Mesenchymal stem cell (in vitro differentiated cells and primary cell): ENCODE measurements around the gene CCL21.

Experiments
- DNase-seq: peaks from one replicate; pipeline ENCODE4 v3.0.0-alpha.2; 2013
- H2AFZ ChIP-seq: one replicate; pipeline ENCODE4 v1.6.1; 2013; ENCODE audit warnings: low read depth, mild to moderate bottlenecking, control low read depth, inconsistent platforms, low read length, moderate library complexity
- H2AK5ac ChIP-seq: 2 replicates; pipeline ENCODE4 v1.6.1; 2013; ENCODE audit warnings: low read length, moderate library complexity, mild to moderate bottlenecking, inconsistent platforms; ENCODE audit not compliant: severe bottlenecking
- H2BK120ac ChIP-seq: one replicate; pipeline ENCODE4 v1.6.1; 2013; ENCODE audit warnings: low read depth, mild to moderate bottlenecking, inconsistent platforms, low read length, moderate library complexity
- H2BK12ac ChIP-seq, 2 experiments: one replicate each; pipeline ENCODE4 v1.6.1; 2013; ENCODE audit warnings: inconsistent platforms in 2 of 2, low read length in 2 of 2, mild to moderate bottlenecking in 2 of 2, moderate library complexity in 2 of 2, control low read depth in 1 of 2
- H2BK15ac ChIP-seq: one replicate; pipeline ENCODE4 v1.6.1; 2013; ENCODE audit warnings: mild to moderate bottlenecking, low read depth, inconsistent platforms; ENCODE audit not compliant: poor library complexity, severe bottlenecking
- H2BK5ac ChIP-seq: 2 replicates; pipeline ENCODE4 v1.6.1; 2013; ENCODE audit warnings: low read depth, mild to moderate bottlenecking, low read length, control low read depth, inconsistent platforms; ENCODE audit not compliant: poor library complexity, severe bottlenecking
- H3K14ac ChIP-seq, 2 experiments: one replicate each; pipeline ENCODE4 v1.6.1; 2013; ENCODE audit warnings: inconsistent platforms in 2 of 2, low read length in 2 of 2, control low read depth in 1 of 2, mild to moderate bottlenecking in 1 of 2, moderate library complexity in 1 of 2
- H3K18ac ChIP-seq, 2 experiments: one replicate each; pipeline ENCODE4 v1.6.1; 2013; ENCODE audit warnings: inconsistent platforms in 2 of 2, low read length in 2 of 2, control low read depth in 1 of 2, low read depth in 1 of 2, mild to moderate bottlenecking in 1 of 2
- H3K23ac ChIP-seq, 2 experiments: one replicate each; pipeline ENCODE4 v1.6.1; 2013; ENCODE audit warnings: inconsistent platforms in 2 of 2, low read length in 2 of 2, mild to moderate bottlenecking in 2 of 2, moderate library complexity in 2 of 2, control low read depth in 1 of 2
- H3K27ac ChIP-seq: 2 replicates; pipeline ENCODE4 v1.5.1; 2013; ENCODE audit warnings: mild to moderate bottlenecking, moderate library complexity, low read length, control low read depth, inconsistent platforms; ENCODE audit not compliant: poor library complexity, severe bottlenecking
- H3K27me3 ChIP-seq, 2 experiments: 2 replicates each; pipeline versions ENCODE4 v1.6.1 to v1.7.0; 2013; ENCODE audit warnings: low read length in 2 of 2, mild to moderate bottlenecking in 2 of 2, moderate library complexity in 2 of 2, control low read depth in 1 of 2, inconsistent platforms in 1 of 2; ENCODE audit not compliant: control insufficient read depth in 1 of 2, insufficient read depth in 1 of 2
- H3K36me3 ChIP-seq, 2 experiments: 2 replicates each; pipeline versions ENCODE4 v1.6.1 to v1.7.0; 2013; ENCODE audit warnings: low read length in 2 of 2, control low read depth in 1 of 2, inconsistent platforms in 1 of 2, low read depth in 1 of 2, mild to moderate bottlenecking in 1 of 2; ENCODE audit not compliant: insufficient read depth in 2 of 2, control insufficient read depth in 1 of 2
- H3K4ac ChIP-seq, 2 experiments: one replicate each; pipeline ENCODE4 v1.6.1; 2013; ENCODE audit warnings: inconsistent platforms in 2 of 2, low read length in 2 of 2, mild to moderate bottlenecking in 2 of 2, moderate library complexity in 2 of 2, control low read depth in 1 of 2, low read depth in 1 of 2
- H3K4me1 ChIP-seq: 2 replicates; pipeline ENCODE4 v1.6.1; 2013; ENCODE audit warnings: low read depth, low read length, control low read depth; ENCODE audit not compliant: control insufficient read depth, insufficient read depth
- H3K4me2 ChIP-seq: 2 replicates; pipeline ENCODE4 v1.6.1; 2013; ENCODE audit warnings: low read length, mild to moderate bottlenecking, inconsistent platforms; ENCODE audit not compliant: poor library complexity, severe bottlenecking
- H3K4me3 ChIP-seq, 2 experiments: 2 replicates each; pipeline versions ENCODE4 v1.5.1 to v1.7.0; 2013; ENCODE audit warnings: low read length in 2 of 2, mild to moderate bottlenecking in 2 of 2, control low read depth in 1 of 2, low read depth in 1 of 2; ENCODE audit not compliant: insufficient read depth in 1 of 2
- H3K79me1 ChIP-seq: replicated peaks from 2 replicates; pipeline ENCODE4 v1.6.1; 2013; ENCODE audit warnings: mild to moderate bottlenecking, control low read depth, low read length, inconsistent platforms; ENCODE audit not compliant: poor library complexity, severe bottlenecking
- H3K9ac ChIP-seq: 2 replicates; pipeline ENCODE4 v1.7.0; 2013; ENCODE audit warnings: mild to moderate bottlenecking, low read length, moderate library complexity
- H3K9me3 ChIP-seq: 2 replicates; pipeline ENCODE4 v1.7.0; 2013; ENCODE audit warnings: mild to moderate bottlenecking, low read length; ENCODE audit not compliant: control insufficient read depth
- H4K8ac ChIP-seq: one replicate; pipeline ENCODE4 v1.6.1; 2013; ENCODE audit warnings: inconsistent platforms, mild to moderate bottlenecking, low read length, moderate library complexity
- H4K91ac ChIP-seq: one replicate; pipeline ENCODE4 v1.6.1; 2013; ENCODE audit warnings: mild to moderate bottlenecking, low read length, inconsistent platforms
- WGBS: methylation state at CpG from one replicate; pipeline ENCODE4 v1.1.7; 2013; ENCODE audit warnings: mixed read lengths; 5-methylcytosine and 5-hydroxymethylcytosine counted together

The CCL21 gene

DNA sequence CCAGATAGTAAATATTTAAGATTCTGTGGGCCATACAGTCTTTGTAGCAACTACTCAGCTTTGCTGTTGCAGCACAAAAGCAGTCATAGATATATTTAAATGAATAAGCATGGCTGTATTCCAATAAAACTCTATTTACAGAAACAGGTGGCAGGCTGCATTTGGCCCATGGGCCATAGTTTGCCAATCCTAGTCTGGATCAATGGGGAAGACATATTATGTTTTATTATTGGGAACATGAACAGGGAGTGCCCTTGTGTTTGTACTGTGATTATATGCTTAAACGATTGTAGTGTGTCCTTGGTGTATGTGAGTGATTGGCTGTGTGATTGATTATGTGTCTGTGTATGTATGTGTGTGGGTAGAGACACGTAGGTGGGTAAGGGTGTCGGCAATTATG lies 35.5 kb downstream of the CCL21 start:
- no peak overlapping the region for H3K23ac ChIP-seq
- 72% methylated on average over 3 of the region's 3 CpGs for WGBS

DNA sequence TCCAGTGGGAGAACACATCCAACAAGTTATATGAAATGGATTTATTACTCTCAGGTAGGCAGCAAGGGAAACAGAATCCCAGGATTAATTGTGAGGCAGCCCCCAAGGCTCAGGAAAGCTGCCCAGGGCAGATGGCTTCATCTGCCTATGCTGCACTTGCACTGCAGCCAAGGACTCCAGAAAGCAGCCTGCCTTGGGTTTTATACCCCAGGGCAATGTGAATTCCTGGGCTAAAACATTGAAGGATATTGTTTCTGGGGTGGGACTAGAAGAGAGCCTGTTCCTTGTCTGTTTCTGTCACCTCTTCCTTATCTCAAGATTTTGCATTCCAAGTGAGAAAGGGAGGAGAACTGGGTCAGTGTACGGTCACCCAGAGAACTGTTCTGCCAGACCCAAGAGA lies 38.6 kb downstream of the CCL21 start:
- Histone ChIP-seq H3K18ac (no peak overlapping the region), H3K27me3 (no peaks in the 10 kb centered on the region), H2BK15ac (no peak overlapping the region), H3K36me3 (peaks cover 7 to 21% of the 10 kb centered on the region in 2 experiments), H3K27ac (no peak overlapping the region), H2BK12ac (no peak overlapping the region), H3K9ac (no peak overlapping the region), H2AK5ac (no peak overlapping the region), H4K8ac (no peak overlapping the region), H2BK120ac (no peak overlapping the region), H3K14ac (no peak overlapping the region), H2BK5ac (no peak overlapping the region), H3K9me3 (no peaks in the 10 kb centered on the region), H3K79me1 (peaks cover 26% of the 10 kb centered on the region), H3K4ac (no peak overlapping the region), H3K4me2 (no peak overlapping the region), H3K23ac (no peak overlapping the region), H3K4me3 (no peak overlapping the region), H2AFZ (no peak overlapping the region), H3K4me1 (no peaks in the 10 kb centered on the region), H4K91ac (no peak overlapping the region)
- no CpG with 5 or more reads among the region's 1 CpG for WGBS
- no peak for DNase-seq

More for the DNA sequence above, 35.5 kb downstream of the CCL21 start:
- no peak overlapping the region for H4K8ac ChIP-seq
- H3K9ac ChIP-seq = no peak overlapping the region
- H2AFZ ChIP-seq = no peak overlapping the region
- H4K91ac ChIP-seq = no peak overlapping the region
- no peak overlapping the region for H2BK15ac ChIP-seq
- H2BK12ac ChIP-seq = no peak overlapping the region
- no peaks in the 10 kb centered on the region for H3K9me3 ChIP-seq
- H2AK5ac ChIP-seq = no peak overlapping the region
- peaks cover under 1 to 5% of the 10 kb centered on the region in 2 experiments for H3K36me3 ChIP-seq
- peaks cover 10% of the 10 kb centered on the region for H3K79me1 ChIP-seq
- no peak overlapping the region for H3K18ac ChIP-seq
- H3K4ac ChIP-seq = no peak overlapping the region
- DNase-seq = no peak
- no peaks in the 10 kb centered on the region for H3K4me1 ChIP-seq
- no peak overlapping the region for H2BK120ac ChIP-seq
- no peak overlapping the region for H3K4me2 ChIP-seq
- no peak overlapping the region for H3K27ac ChIP-seq
- H2BK5ac ChIP-seq = no peak overlapping the region
- no peak overlapping the region for H3K4me3 ChIP-seq
- no peaks in the 10 kb centered on the region for H3K27me3 ChIP-seq
- no peak overlapping the region for H3K14ac ChIP-seq

DNA sequence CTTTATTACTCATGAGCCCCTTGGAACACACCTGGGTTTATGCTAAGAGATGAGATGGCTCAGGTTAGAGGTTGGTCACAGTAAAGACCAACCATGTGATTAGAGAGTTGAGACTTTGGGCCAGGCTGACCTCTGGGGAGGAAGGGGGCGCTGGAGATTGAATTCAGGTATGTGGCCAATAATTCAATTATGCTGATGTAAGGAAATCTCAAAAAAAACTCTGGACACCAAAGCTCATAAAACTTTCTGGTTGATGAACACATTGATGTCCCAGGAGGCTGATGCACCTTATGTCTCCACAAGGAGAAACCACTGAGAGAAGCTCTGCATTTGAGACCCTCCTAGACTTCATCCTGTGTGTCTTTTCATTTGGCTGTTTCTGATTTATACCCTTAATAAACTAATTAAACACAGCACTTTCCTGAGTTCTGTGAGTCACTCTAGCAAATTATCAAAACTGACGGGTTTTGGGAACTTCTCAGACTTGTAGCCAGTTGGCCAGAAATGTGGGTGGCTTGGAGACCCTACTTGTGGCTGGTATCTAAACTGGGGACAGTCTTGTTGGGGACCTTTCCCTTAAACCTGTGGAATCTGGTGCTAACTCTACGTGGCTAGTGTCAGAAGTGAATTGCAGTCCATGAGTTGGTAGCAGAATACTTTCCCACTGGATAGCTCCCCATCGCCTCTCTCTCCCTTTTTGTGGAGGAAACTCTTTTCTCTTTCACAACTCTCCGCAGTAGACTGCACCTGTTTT lies 40.0 kb downstream of the CCL21 start:
- no peak overlapping the region for H2BK120ac ChIP-seq
- no peak overlapping the region for H3K27ac ChIP-seq
- DNase-seq = no peak
- no peaks in the 10 kb centered on the region for H3K9me3 ChIP-seq
- no peak overlapping the region for H2AFZ ChIP-seq
- no peak overlapping the region for H3K23ac ChIP-seq
- no peaks in the 10 kb centered on the region for H3K4me1 ChIP-seq
- H3K14ac ChIP-seq = no peak overlapping the region
- no peak overlapping the region for H4K91ac ChIP-seq
- peaks cover 28% of the 10 kb centered on the region for H3K79me1 ChIP-seq
- H2BK12ac ChIP-seq = no peak overlapping the region
- H3K9ac ChIP-seq = no peak overlapping the region
- no peak overlapping the region for H2BK15ac ChIP-seq
- H3K4ac ChIP-seq = no peak overlapping the region
- H2BK5ac ChIP-seq = no peak overlapping the region
- WGBS = 100% methylated on average over 4 of the region's 5 CpGs
- no peaks in the 10 kb centered on the region for H3K27me3 ChIP-seq
- no peak overlapping the region for H3K4me2 ChIP-seq
- peaks cover 7 to 21% of the 10 kb centered on the region in 2 experiments for H3K36me3 ChIP-seq
- H3K4me3 ChIP-seq = no peak overlapping the region
- H2AK5ac ChIP-seq = no peak overlapping the region
- no peak overlapping the region for H4K8ac ChIP-seq
- no peak overlapping the region for H3K18ac ChIP-seq

DNA sequence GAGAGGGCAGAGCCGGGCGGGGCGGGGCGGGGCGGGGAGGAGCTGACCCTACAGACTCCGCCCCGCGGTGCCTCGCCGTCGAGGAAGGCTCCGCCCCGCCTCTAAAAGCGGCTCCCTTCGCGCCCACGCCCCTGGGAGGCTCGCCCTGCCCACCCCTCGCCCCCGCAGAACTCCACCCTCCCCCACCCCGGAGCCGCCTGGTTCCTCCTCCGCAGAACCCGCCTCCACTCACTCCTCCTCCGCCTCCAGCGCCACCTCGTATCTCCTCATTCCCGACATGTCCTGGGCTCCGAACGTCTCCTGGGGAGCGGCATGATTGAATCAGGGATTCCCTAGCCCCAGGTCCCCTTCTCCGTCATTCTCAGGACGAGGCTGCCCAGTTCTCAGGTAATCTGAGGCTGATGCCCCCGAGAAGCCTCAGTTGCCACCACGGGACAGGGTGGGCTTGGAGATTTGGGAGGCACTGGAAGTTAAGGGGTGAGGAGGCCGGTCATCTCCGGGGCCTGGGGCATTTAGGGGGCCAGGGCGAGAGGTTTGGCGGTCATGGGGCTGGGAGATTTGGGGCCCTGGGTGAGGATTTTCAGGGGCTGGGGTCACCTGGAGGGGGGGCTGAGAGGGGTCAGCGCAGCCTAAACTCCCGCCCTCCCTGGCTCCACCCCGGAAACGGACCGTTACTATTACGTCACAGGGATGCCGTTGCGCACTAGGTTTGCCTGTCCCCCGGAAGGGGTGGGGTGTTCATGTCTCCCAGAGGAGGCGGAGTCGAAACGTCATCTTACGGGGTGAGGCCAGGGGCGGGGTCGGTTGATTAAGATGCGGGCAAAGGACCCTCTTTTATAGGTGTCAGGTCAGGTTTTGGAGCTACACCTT lies 44.3 kb downstream of the CCL21 start:
- H3K18ac ChIP-seq = peak overlapping the region; percentile 65 to 85
- H4K8ac ChIP-seq = peak overlapping the region; percentile 93
- 1% methylated on average over 54 of the region's 55 CpGs for WGBS
- H3K9ac ChIP-seq = peak overlapping the region; percentile 99
- H4K91ac ChIP-seq = peak overlapping the region; percentile 71
- no peak overlapping the region for H3K23ac ChIP-seq
- H3K4ac ChIP-seq = peak overlapping the region in 1 of 2 experiments; percentile 83
- peaks cover 27% of the 10 kb centered on the region for H3K79me1 ChIP-seq
- no peaks in the 10 kb centered on the region for H3K9me3 ChIP-seq
- no peak overlapping the region for H2BK120ac ChIP-seq
- H2BK5ac ChIP-seq = peak overlapping the region; percentile 21
- no peak overlapping the region for H2AK5ac ChIP-seq
- peaks cover 2% of the 10 kb centered on the region for H3K4me1 ChIP-seq
- H3K4me3 ChIP-seq = peak overlapping the region; percentile 69 to 85
- H3K27ac ChIP-seq = peak overlapping the region; percentile 82
- DNase-seq = peak; percentile 97
- no peaks in the 10 kb centered on the region for H3K27me3 ChIP-seq
- H2BK15ac ChIP-seq = no peak overlapping the region
- peaks cover 15 to 38% of the 10 kb centered on the region in 2 experiments for H3K36me3 ChIP-seq
- H3K4me2 ChIP-seq = peak overlapping the region; percentile 78
- no peak overlapping the region for H2BK12ac ChIP-seq
- H3K14ac ChIP-seq = peak overlapping the region in 1 of 2 experiments; percentile 45
- H2AFZ ChIP-seq = peak overlapping the region; percentile 33
